Measurements from ENCODE around the gene MUC3A.
"Not testable (repeated sequence)": the region's sequence is repeated elsewhere in the genome, so short reads cannot be mapped to it uniquely, and the experiment has no call there.

- TF ChIP-seq EP300, CTCF (IDR thresholded peaks at IDR 0.05): not testable (repeated sequence)
Observed at GRCh38 chr7:101002333-101002732, 53.0 kb downstream of the MUC3A start.
